HG02840 (cell line): ENCODE measurements around the gene PTPRM.
"Not testable (repeated sequence)": the region's sequence is repeated elsewhere in the genome, so short reads cannot be mapped to it uniquely, and the experiment has no call there.

Experiments
- ATAC-seq: cut with Tn5 transposase; IDR thresholded peaks from one replicate; pipeline ENCODE4 v1.9.1; 2021; ENCODE audit warnings: mild to moderate bottlenecking, moderate library complexity, moderate number of reproducible peaks; ENCODE audit not compliant: unreplicated experiment, low FRiP score

The PTPRM gene

GRCh38 chr18:7958897-7959146 is 391.7 kb downstream of the PTPRM start:
- ATAC-seq = no peak

GRCh38 chr18:7966682-7967081 is 399.6 kb downstream of the PTPRM start:
- not testable (repeated sequence) for ATAC-seq

GRCh38 chr18:7974200-7974874 is 407.2 kb downstream of the PTPRM start:
- no peak for ATAC-seq

GRCh38 chr18:7977897-7978296 is 410.8 kb downstream of the PTPRM start:
- no peak for ATAC-seq

- ATAC-seq = no peak
Observed at GRCh38 chr18:7978834-7979233, 411.7 kb downstream of the PTPRM start.

GRCh38 chr18:7979714-7980113 is 412.6 kb downstream of the PTPRM start:
- no peak for ATAC-seq

GRCh38 chr18:7980136-7980535 is 413.0 kb downstream of the PTPRM start:
- ATAC-seq = no peak

- no peak for ATAC-seq
Observed at GRCh38 chr18:7980656-7981055, 413.5 kb downstream of the PTPRM start.

- ATAC-seq = no peak
Observed at GRCh38 chr18:7982216-7982615, 415.1 kb downstream of the PTPRM start.

GRCh38 chr18:7987284-7987976 is 420.3 kb downstream of the PTPRM start:
- no peak for ATAC-seq

GRCh38 chr18:7990670-7991069 is 423.6 kb downstream of the PTPRM start:
- ATAC-seq = no peak

GRCh38 chr18:8001711-8002301 is 434.7 kb downstream of the PTPRM start:
- no peak for ATAC-seq

- no peak for ATAC-seq
Observed at GRCh38 chr18:8003878-8004675, 437.0 kb downstream of the PTPRM start.

- ATAC-seq = no peak
Observed at GRCh38 chr18:8004792-8005191, 437.7 kb downstream of the PTPRM start.

- no peak for ATAC-seq
Observed at GRCh38 chr18:8005870-8006569, 438.9 kb downstream of the PTPRM start.

- ATAC-seq = no peak
Observed at GRCh38 chr18:8006979-8007378, 439.9 kb downstream of the PTPRM start.

GRCh38 chr18:8008033-8008432 is 440.9 kb downstream of the PTPRM start:
- no peak for ATAC-seq

- no peak for ATAC-seq
Observed at GRCh38 chr18:8011361-8011760, 444.2 kb downstream of the PTPRM start.

- ATAC-seq = no peak
Observed at GRCh38 chr18:8011906-8012305, 444.8 kb downstream of the PTPRM start.

GRCh38 chr18:8018701-8019331 is 451.7 kb downstream of the PTPRM start:
- ATAC-seq = no peak
